NCI-H146 (cell line): Measurements from ENCODE around the gene STX1B.
"Not testable (repeated sequence)": the region's sequence is repeated elsewhere in the genome, so short reads cannot be mapped to it uniquely, and the experiment has no call there.

Experiments used
- DNase-seq: peaks from one replicate; lab custom pipeline; 2025; lab: John Stamatoyannopoulos, UW

The STX1B gene

GRCh38 chr16:31013292-31013691 is 2.9 kb upstream of the STX1B start:
- DNase-seq = not testable (repeated sequence)

GRCh38 chr16:31011815-31012214 is 1.4 kb upstream of the STX1B start:
- not testable (repeated sequence) for DNase-seq

GRCh38 chr16:31009894-31010584 is 399 bp downstream of the STX1B start:
- DNase-seq = no peak

- no peak for DNase-seq
These were observed 1.3 kb downstream of the STX1B start for GRCh38 chr16:31009120-31009519.

GRCh38 chr16:31008551-31008950 is 1.9 kb downstream of the STX1B start:
- DNase-seq = no peak

GRCh38 chr16:31008149-31008548 is 2.3 kb downstream of the STX1B start:
- DNase-seq = no peak

GRCh38 chr16:31007684-31008083 is 2.8 kb downstream of the STX1B start:
- DNase-seq = no peak

GRCh38 chr16:31006589-31006988 is 3.8 kb downstream of the STX1B start:
- DNase-seq = no peak

- no peak for DNase-seq
These were observed 4.4 kb downstream of the STX1B start for GRCh38 chr16:31006086-31006385.

- no peak for DNase-seq
These were observed 4.9 kb downstream of the STX1B start for GRCh38 chr16:31005350-31006085.

- DNase-seq = no peak
These were observed 5.8 kb downstream of the STX1B start for GRCh38 chr16:31004658-31005057.

- no peak for DNase-seq
These were observed 6.7 kb downstream of the STX1B start for GRCh38 chr16:31003744-31004143.

GRCh38 chr16:31002862-31003341 is 7.5 kb downstream of the STX1B start:
- DNase-seq = no peak

GRCh38 chr16:31002250-31002700 is 8.2 kb downstream of the STX1B start:
- no peak for DNase-seq

- DNase-seq = no peak
These were observed 8.8 kb downstream of the STX1B start for GRCh38 chr16:31001507-31002249.

GRCh38 chr16:31000671-31001382 is 9.6 kb downstream of the STX1B start:
- DNase-seq = no peak

- no peak for DNase-seq
These were observed 11.3 kb downstream of the STX1B start for GRCh38 chr16:30998852-30999761.

- no peak for DNase-seq
These were observed 12.4 kb downstream of the STX1B start for GRCh38 chr16:30997725-30998711.

- DNase-seq = peak; percentile 74
These were observed 13.3 kb downstream of the STX1B start for GRCh38 chr16:30996985-30997724.
